ENCODE data around the gene KRT7. TPM values are rescaled to one million over a fixed set of nuclear protein-coding genes. Genes with fewer than 3 reads are reported as not detected.

The KRT7 gene
- total and polyA plus RNA-seq, 4 donors = 0.37 to 9.9 (median 7.0) TPM

- TF ChIP-seq EGR1 (IDR thresholded peaks at IDR 0.05; ENCODE audit: low read depth in 2 of 2) (no peak), JUND (IDR thresholded peaks at IDR 0.05) (no peak), SP1 (IDR thresholded peaks at IDR 0.05) (no peak), CTCF (IDR thresholded peaks at IDR 0.05; ENCODE audit: low read depth, low read length, missing input control) (no peak), NR2F2 (IDR thresholded peaks at IDR 0.05) (no peak), RAD21 (IDR thresholded peaks at IDR 0.05) (no peak), REST (IDR thresholded peaks at IDR 0.05) (no peak), ZBTB33 (IDR thresholded peaks at IDR 0.05) (no peak)
These were observed 592 bp downstream of the KRT7 start for GRCh38 chr12:52233462-52234207.

GRCh38 chr12:52234223-52234810 is 1.3 kb downstream of the KRT7 start:
- Histone ChIP-seq H3K9me3 (ENCODE audit: control insufficient read depth in 4 of 4, low read length in 3 of 4) (no peaks in the 10 kb centered on the region), H3K27me3 (ENCODE audit: control insufficient read depth in 4 of 4, insufficient read depth in 4 of 4, low read length in 3 of 4) (peaks cover 0 to 11% (median 5%) of the 10 kb centered on the region in 4 donors), H3K9ac (ENCODE audit: low read depth in 1 of 2, low read length in 2 of 2) (no peak overlapping the region), H3K36me3 (ENCODE audit: control insufficient read depth in 4 of 4, insufficient read depth in 3 of 4, low read depth in 1 of 4, low read length in 3 of 4) (no peaks in the 10 kb centered on the region), H3K4me3 (ENCODE audit: low read depth in 1 of 3, low read length in 3 of 3) (no peak overlapping the region), H3K4me1 (ENCODE audit: control insufficient read depth in 4 of 4, insufficient read depth in 4 of 4, low read length in 3 of 4) (peaks cover 0 to 4% (median 0%) of the 10 kb centered on the region in 4 donors), H3K27ac (ENCODE audit: low read depth in 1 of 2, low read length in 2 of 2) (no peak overlapping the region)
- 89% methylated on average over 10 of the region's 10 CpGs for WGBS
- no peak for DNase-seq (ENCODE audit: low spot score)
- TF ChIP-seq FOXA2 (IDR thresholded peaks at IDR 0.05) (no peak), RAD21 (IDR thresholded peaks at IDR 0.05) (no peak), RXRA (IDR thresholded peaks at IDR 0.05) (no peak), ATF3 (IDR thresholded peaks at IDR 0.05) (no peak), GABPA (IDR thresholded peaks at IDR 0.05 in 1 of 2, conservative IDR thresholded peaks at IDR 0.05 in 1 of 2) (no peak), HNF4A (conservative IDR thresholded peaks at IDR 0.05) (no peak), EGR1 (IDR thresholded peaks at IDR 0.05; ENCODE audit: low read depth in 2 of 2) (no peak), REST (IDR thresholded peaks at IDR 0.05) (no peak), TAF1 (conservative IDR thresholded peaks at IDR 0.05) (no peak), SP1 (IDR thresholded peaks at IDR 0.05) (no peak), JUND (IDR thresholded peaks at IDR 0.05) (no peak), MAX (IDR thresholded peaks at IDR 0.05) (no peak), ZBTB33 (IDR thresholded peaks at IDR 0.05) (no peak)

More at GRCh38 chr12:52233462-52234207, 592 bp downstream of the KRT7 start:
- H3K27me3 ChIP-seq (ENCODE audit: control insufficient read depth in 4 of 4, insufficient read depth in 4 of 4, low read length in 3 of 4) = peaks cover 0 to 13% (median 5%) of the 10 kb centered on the region in 4 donors
- H3K36me3 ChIP-seq (ENCODE audit: control insufficient read depth in 4 of 4, insufficient read depth in 3 of 4, low read depth in 1 of 4, low read length in 3 of 4) = no peaks in the 10 kb centered on the region
- H3K9me3 ChIP-seq (ENCODE audit: control insufficient read depth in 4 of 4, low read length in 3 of 4) = no peaks in the 10 kb centered on the region
- H3K4me3 ChIP-seq (ENCODE audit: low read depth in 1 of 3, low read length in 3 of 3) = peak overlapping the region in 1 of 3 donors; percentile 10
- no peak for DNase-seq (ENCODE audit: low spot score)
- H3K27ac ChIP-seq (ENCODE audit: low read depth in 1 of 2, low read length in 2 of 2) = peak overlapping the region in 1 of 2 donors; percentile 20
- 22% methylated on average over 40 of the region's 40 CpGs for WGBS
- H3K9ac ChIP-seq (ENCODE audit: low read depth in 1 of 2, low read length in 2 of 2) = no peak overlapping the region
- H3K4me1 ChIP-seq (ENCODE audit: control insufficient read depth in 4 of 4, insufficient read depth in 4 of 4, low read length in 3 of 4) = peaks cover 0 to 4% (median 0%) of the 10 kb centered on the region in 4 donors

Data from liver (tissue), 9 donors.